ENCODE measurements around the gene SLC25A41.
A peak's percentile ranks its signal among the peaks of the same experiment; 100 is the strongest.

Gene SLC25A41

DNA sequence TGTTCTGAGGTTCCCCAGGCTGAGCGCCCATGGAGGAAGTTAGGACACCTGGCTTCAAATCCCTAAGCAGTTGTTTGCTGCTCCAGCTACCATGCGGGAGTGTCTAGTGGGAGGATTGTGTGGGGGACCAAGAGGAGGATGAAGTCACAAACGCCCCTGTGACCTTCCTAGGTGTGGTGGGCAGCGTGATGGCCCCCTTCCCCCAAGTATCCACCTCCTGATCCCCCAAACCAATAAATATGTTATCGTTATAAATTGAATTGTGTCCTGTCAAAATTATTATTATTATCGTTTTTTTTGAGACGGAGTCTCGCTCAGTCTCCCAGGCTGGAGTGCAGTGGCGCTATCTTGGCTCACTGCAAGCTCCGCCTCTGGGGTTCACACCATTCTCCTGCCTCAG is at the start of gene SLC25A41:
Gene SLC25A41 (minus strand): TSS at position 101 of the 400 bp plus-strand sequence. CDS start 70 bp downstream, at position 31.
- Histone ChIP-seq H3K36me3 (ENCODE audit: low read length) (no peaks in the 10 kb centered on the region), H2AFZ (ENCODE audit: low read depth, low read length, severe bottlenecking) (no peak within 1 kb of the TSS), H3K9ac (ENCODE audit: low read length) (no peak within 1 kb of the TSS), H3K9me2 (replicated peaks; ENCODE audit: insufficient read depth, low read length) (no peaks in the 10 kb centered on the region), H3K9me3 (ENCODE audit: insufficient read depth, low read length) (no peaks in the 10 kb centered on the region), H3K4me2 (ENCODE audit: low read depth, low read length, poor library complexity, severe bottlenecking) (no peak within 1 kb of the TSS), H3K79me2 (ENCODE audit: insufficient read depth, low read length) (no peaks in the 10 kb centered on the region), H3K4me3 (ENCODE audit: insufficient read depth, low read length, poor library complexity, severe bottlenecking) (no peak within 1 kb of the TSS), H3F3A (ENCODE audit: insufficient read depth) (no peaks in the 10 kb centered on the region), H4K20me1 (ENCODE audit: low read depth, low read length) (no peaks in the 10 kb centered on the region), H3K27ac (ENCODE audit: low read depth, low read length) (no peak within 1 kb of the TSS), H3K27me3 (ENCODE audit: low read length) (no peaks in the 10 kb centered on the region)
- no peak for TF ChIP-seq EZH2phosphoT487 (conservative IDR thresholded peaks at IDR 0.05; ENCODE audit: low read length)
- TF ChIP-seq, protein P1, sequence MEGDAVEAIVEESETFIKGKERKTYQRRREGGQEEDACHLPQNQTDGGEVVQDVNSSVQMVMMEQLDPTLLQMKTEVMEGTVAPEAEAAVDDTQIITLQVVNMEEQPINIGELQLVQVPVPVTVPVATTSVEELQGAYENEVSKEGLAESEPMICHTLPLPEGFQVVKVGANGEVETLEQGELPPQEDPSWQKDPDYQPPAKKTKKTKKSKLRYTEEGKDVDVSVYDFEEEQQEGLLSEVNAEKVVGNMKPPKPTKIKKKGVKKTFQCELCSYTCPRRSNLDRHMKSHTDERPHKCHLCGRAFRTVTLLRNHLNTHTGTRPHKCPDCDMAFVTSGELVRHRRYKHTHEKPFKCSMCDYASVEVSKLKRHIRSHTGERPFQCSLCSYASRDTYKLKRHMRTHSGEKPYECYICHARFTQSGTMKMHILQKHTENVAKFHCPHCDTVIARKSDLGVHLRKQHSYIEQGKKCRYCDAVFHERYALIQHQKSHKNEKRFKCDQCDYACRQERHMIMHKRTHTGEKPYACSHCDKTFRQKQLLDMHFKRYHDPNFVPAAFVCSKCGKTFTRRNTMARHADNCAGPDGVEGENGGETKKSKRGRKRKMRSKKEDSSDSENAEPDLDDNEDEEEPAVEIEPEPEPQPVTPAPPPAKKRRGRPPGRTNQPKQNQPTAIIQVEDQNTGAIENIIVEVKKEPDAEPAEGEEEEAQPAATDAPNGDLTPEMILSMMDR (IDR thresholded peaks at IDR 0.05; ENCODE audit: insufficient read depth, low read length, poor library complexity, severe bottlenecking), result no peak

DNA sequence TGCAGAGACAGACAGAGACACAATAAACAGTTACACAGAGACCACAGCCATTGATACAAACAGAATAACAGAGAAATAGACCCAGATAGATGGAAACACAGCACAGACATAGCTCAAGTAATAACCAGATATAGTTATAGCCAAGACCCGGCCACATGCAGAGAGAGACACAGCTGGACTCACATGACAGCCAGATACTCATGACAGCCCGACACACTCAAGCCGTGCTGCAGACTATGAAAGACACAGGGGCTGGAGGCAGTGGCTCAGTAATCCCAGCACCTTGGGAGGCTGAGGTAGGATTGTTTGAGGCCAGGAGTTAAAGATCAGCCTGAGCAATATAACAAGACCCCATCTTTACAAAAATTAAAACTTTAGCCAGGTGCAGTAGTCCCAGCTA is 49.7 kb upstream of the SLC25A41 start:
- Histone ChIP-seq H2AFZ (ENCODE audit: low read depth, low read length, severe bottlenecking) (no peak overlapping the region), H3F3A (ENCODE audit: insufficient read depth) (no peaks in the 10 kb centered on the region), H3K36me3 (ENCODE audit: low read length) (no peaks in the 10 kb centered on the region), H3K4me3 (ENCODE audit: insufficient read depth, low read length, poor library complexity, severe bottlenecking) (no peak overlapping the region), H3K9me3 (ENCODE audit: insufficient read depth, low read length) (no peaks in the 10 kb centered on the region), H3K4me2 (ENCODE audit: low read depth, low read length, poor library complexity, severe bottlenecking) (no peak overlapping the region), H3K79me2 (ENCODE audit: insufficient read depth, low read length) (peaks cover 4% of the 10 kb centered on the region; the same call in 1 of the 2 replicates), H3K9ac (ENCODE audit: low read length) (no peak overlapping the region), H3K27ac (ENCODE audit: low read depth, low read length) (no peak overlapping the region), H4K20me1 (ENCODE audit: low read depth, low read length) (no peaks in the 10 kb centered on the region), H3K27me3 (ENCODE audit: low read length) (no peaks in the 10 kb centered on the region), H3K9me2 (replicated peaks; ENCODE audit: insufficient read depth, low read length) (no peaks in the 10 kb centered on the region)
- TF ChIP-seq, protein P1 (IDR thresholded peaks at IDR 0.05; ENCODE audit: insufficient read depth, low read length, poor library complexity, severe bottlenecking), result no peak
- no peak for TF ChIP-seq EZH2phosphoT487 (conservative IDR thresholded peaks at IDR 0.05; ENCODE audit: low read length)

DNA sequence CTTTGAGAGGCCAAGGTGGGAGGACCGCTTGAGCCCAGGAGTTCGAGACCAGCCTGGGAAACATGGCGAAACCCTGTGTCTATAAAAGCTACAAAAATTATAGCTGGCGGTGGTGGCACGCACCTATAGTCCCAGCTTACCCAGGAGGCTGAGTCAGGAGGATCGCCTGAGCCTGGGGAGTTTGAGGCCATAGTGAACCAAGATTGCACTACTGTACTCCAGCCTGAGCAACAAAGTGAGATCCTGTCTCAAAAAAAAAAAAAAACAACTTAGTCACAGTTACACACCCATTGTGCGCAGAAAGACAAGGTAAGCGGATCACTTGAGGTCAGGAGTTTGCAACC is 48.8 kb upstream of the SLC25A41 start:
- TF ChIP-seq, protein P1 (IDR thresholded peaks at IDR 0.05; ENCODE audit: insufficient read depth, low read length, poor library complexity, severe bottlenecking), result no peak
- TF ChIP-seq EZH2phosphoT487 (conservative IDR thresholded peaks at IDR 0.05; ENCODE audit: low read length), result no peak
- no peak overlapping the region for H3K27ac ChIP-seq (ENCODE audit: low read depth, low read length)
- no peaks in the 10 kb centered on the region for H3K27me3 ChIP-seq (ENCODE audit: low read length)
- no peaks in the 10 kb centered on the region for H3K36me3 ChIP-seq (ENCODE audit: low read length)
- H4K20me1 ChIP-seq (ENCODE audit: low read depth, low read length), result no peaks in the 10 kb centered on the region
- no peak overlapping the region for H3K4me3 ChIP-seq (ENCODE audit: insufficient read depth, low read length, poor library complexity, severe bottlenecking)
- H2AFZ ChIP-seq (ENCODE audit: low read depth, low read length, severe bottlenecking), result peak overlapping the region; percentile 87
- H3K4me2 ChIP-seq (ENCODE audit: low read depth, low read length, poor library complexity, severe bottlenecking), result no peak overlapping the region
- no peaks in the 10 kb centered on the region for H3F3A ChIP-seq (ENCODE audit: insufficient read depth)
- H3K9me2 ChIP-seq (replicated peaks; ENCODE audit: insufficient read depth, low read length), result no peaks in the 10 kb centered on the region
- H3K79me2 ChIP-seq (ENCODE audit: insufficient read depth, low read length), result peaks cover 4% of the 10 kb centered on the region; the same call in 1 of the 2 replicates
- H3K9me3 ChIP-seq (ENCODE audit: insufficient read depth, low read length), result no peaks in the 10 kb centered on the region
- H3K9ac ChIP-seq (ENCODE audit: low read length), result peak overlapping the region; percentile 76

Data from SU-DHL-6 (cell line).